ENCODE measurements around the gene MMD. TPM values are rescaled to one million over a fixed set of nuclear protein-coding genes. Genes with fewer than 3 reads are reported as not detected.

The MMD gene
- total RNA-seq, 1 experiment from 2014 or later, result 26.9 TPM

- no peak overlapping the region for H3K27ac ChIP-seq (ENCODE audit: low read length)
- no peaks in the 10 kb centered on the region for H3K36me3 ChIP-seq (ENCODE audit: control insufficient read depth, insufficient read depth, low read length)
- ATAC-seq, result 0 out of 2 replicates have a peak, but pooled peaks have one; percentile 35
- no peak overlapping the region for H3K4me3 ChIP-seq (ENCODE audit: low read depth in 2 of 2, low read length in 2 of 2)
- no peaks in the 10 kb centered on the region for H3K4me1 ChIP-seq (ENCODE audit: control insufficient read depth, insufficient read depth, low read length)
- H3K9me3 ChIP-seq (ENCODE audit: control insufficient read depth, insufficient read depth, low read depth, low read length), result no peaks in the 10 kb centered on the region
- no peaks in the 10 kb centered on the region for H3K27me3 ChIP-seq (ENCODE audit: control insufficient read depth, insufficient read depth, low read length)
- POLR2A ChIA-PET, result no interaction called here
- no TSS peak for BruUV-seq (replicated peaks)
- CTCF ChIA-PET, result no interaction called here
- in situ Hi-C loops (cut with HindIII; ENCODE audit: low pct_unique_long_range_greater_than_20kb, low sequenced_read_pairs), result no loop called here
- no peak for TF ChIP-seq TCF7L2 (IDR thresholded peaks at IDR 0.05; ENCODE audit: low read depth, low read length)
- TF ChIP-seq, protein P1, sequence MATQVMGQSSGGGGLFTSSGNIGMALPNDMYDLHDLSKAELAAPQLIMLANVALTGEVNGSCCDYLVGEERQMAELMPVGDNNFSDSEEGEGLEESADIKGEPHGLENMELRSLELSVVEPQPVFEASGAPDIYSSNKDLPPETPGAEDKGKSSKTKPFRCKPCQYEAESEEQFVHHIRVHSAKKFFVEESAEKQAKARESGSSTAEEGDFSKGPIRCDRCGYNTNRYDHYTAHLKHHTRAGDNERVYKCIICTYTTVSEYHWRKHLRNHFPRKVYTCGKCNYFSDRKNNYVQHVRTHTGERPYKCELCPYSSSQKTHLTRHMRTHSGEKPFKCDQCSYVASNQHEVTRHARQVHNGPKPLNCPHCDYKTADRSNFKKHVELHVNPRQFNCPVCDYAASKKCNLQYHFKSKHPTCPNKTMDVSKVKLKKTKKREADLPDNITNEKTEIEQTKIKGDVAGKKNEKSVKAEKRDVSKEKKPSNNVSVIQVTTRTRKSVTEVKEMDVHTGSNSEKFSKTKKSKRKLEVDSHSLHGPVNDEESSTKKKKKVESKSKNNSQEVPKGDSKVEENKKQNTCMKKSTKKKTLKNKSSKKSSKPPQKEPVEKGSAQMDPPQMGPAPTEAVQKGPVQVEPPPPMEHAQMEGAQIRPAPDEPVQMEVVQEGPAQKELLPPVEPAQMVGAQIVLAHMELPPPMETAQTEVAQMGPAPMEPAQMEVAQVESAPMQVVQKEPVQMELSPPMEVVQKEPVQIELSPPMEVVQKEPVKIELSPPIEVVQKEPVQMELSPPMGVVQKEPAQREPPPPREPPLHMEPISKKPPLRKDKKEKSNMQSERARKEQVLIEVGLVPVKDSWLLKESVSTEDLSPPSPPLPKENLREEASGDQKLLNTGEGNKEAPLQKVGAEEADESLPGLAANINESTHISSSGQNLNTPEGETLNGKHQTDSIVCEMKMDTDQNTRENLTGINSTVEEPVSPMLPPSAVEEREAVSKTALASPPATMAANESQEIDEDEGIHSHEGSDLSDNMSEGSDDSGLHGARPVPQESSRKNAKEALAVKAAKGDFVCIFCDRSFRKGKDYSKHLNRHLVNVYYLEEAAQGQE (IDR thresholded peaks at IDR 0.05; ENCODE audit: insufficient read depth in 1 of 2, low read depth in 2 of 2, low read length in 1 of 2), result no peak
- TF ChIP-seq POLR2AphosphoS5 (IDR thresholded peaks at IDR 0.05; ENCODE audit: low read depth, low read length), result no peak
- no peak for TF ChIP-seq CTCF (IDR thresholded peaks at IDR 0.05)
- TF ChIP-seq SIN3A (IDR thresholded peaks at IDR 0.05; ENCODE audit: borderline replicate concordance, insufficient read depth, low read depth, low read length), result no peak
- DNase-seq (ENCODE audit: low read depth, low spot score), result peak; percentile 35
- intact Hi-C loops (cut with micrococcal nuclease; ENCODE audit: unreplicated experiment), result no loop called here
Measured at GRCh38 chr17:55452139-55452790, 30.6 kb upstream of the MMD start.

- no peak overlapping the region for H3K4me3 ChIP-seq (ENCODE audit: low read depth in 2 of 2, low read length in 2 of 2)
- intact Hi-C loops (cut with micrococcal nuclease; ENCODE audit: unreplicated experiment), result no loop called here
- CTCF ChIA-PET, result no interaction called here
- DNase-seq (ENCODE audit: low read depth, low spot score) (no peak), ATAC-seq (no peak)
- no peak for TF ChIP-seq TCF7L2 (IDR thresholded peaks at IDR 0.05; ENCODE audit: low read depth, low read length)
- TF ChIP-seq, protein P1 (IDR thresholded peaks at IDR 0.05; ENCODE audit: insufficient read depth in 1 of 2, low read depth in 2 of 2, low read length in 1 of 2), result no peak
- no peak for TF ChIP-seq SIN3A (IDR thresholded peaks at IDR 0.05; ENCODE audit: borderline replicate concordance, insufficient read depth, low read depth, low read length)
- no peak for TF ChIP-seq CTCF (IDR thresholded peaks at IDR 0.05)
- no peak for TF ChIP-seq POLR2AphosphoS5 (IDR thresholded peaks at IDR 0.05; ENCODE audit: low read depth, low read length)
- H3K4me1 ChIP-seq (ENCODE audit: control insufficient read depth, insufficient read depth, low read length), result no peaks in the 10 kb centered on the region
- no peaks in the 10 kb centered on the region for H3K27me3 ChIP-seq (ENCODE audit: control insufficient read depth, insufficient read depth, low read length)
- POLR2A ChIA-PET, result no interaction called here
- H3K36me3 ChIP-seq (ENCODE audit: control insufficient read depth, insufficient read depth, low read length), result no peaks in the 10 kb centered on the region
- no peaks in the 10 kb centered on the region for H3K9me3 ChIP-seq (ENCODE audit: control insufficient read depth, insufficient read depth, low read depth, low read length)
- H3K27ac ChIP-seq (ENCODE audit: low read length), result no peak overlapping the region
- in situ Hi-C loops (cut with HindIII; ENCODE audit: low pct_unique_long_range_greater_than_20kb, low sequenced_read_pairs), result no loop called here
- no TSS peak for BruUV-seq (replicated peaks)
Measured at GRCh38 chr17:55451758-55452138, 30.1 kb upstream of the MMD start.
